ENCODE results near the gene FUT6.
A peak's percentile ranks its signal among the peaks of the same experiment; 100 is the strongest.
"Not testable (repeated sequence)": the region's sequence is repeated elsewhere in the genome, so short reads cannot be mapped to it uniquely, and the experiment has no call there.

Gene FUT6, protein sequence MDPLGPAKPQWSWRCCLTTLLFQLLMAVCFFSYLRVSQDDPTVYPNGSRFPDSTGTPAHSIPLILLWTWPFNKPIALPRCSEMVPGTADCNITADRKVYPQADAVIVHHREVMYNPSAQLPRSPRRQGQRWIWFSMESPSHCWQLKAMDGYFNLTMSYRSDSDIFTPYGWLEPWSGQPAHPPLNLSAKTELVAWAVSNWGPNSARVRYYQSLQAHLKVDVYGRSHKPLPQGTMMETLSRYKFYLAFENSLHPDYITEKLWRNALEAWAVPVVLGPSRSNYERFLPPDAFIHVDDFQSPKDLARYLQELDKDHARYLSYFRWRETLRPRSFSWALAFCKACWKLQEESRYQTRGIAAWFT

DNA sequence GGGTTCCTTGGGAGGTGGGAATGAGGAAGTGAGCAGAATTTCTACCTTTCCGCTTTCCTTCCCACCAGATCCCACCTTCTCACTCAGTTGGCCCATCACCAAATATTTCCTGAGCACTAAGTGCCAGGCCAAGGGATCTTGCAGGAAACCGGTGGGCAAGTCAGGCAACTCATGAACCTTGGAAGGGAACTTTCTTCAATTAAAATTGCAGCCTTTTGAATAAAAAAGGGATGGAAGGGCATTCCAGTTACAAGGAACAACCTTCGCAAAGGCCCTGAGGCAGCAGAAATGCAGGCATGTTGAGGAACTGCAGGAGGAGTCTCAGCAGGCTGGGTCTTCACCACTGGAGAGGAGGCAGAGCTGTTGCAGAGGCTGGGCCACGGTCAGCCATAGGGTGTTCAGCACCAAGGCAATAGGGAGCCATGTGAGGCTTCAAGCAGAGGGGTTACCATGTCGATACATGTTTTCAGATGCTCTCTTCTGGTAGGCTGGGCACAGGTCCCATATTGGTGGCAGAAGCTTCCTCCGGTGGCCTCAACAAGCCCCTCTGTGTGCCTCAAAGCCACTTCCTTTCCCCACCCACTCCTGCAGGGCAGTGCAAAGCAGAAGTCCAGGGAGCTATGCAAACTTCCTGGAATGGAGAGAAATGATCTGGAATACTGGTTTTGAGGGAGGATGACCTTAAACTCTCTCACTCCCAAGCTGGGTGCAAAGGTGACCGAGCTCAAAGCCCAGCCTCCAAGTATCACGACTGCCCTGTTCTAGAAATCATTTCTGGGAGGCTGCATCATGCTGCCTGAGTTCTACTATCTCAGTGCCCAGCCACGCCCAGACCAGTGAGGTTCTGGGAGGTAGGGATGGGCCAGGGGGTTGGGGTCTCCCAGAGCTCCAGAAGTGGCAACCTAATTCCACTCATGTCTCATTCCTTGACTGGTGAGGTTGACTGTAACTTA lies at the start of gene FUT6:
TSS of gene FUT6 (minus strand) at position 638 of the 953 bp plus-strand sequence. CDS start 7,135 bp downstream, outside the sequence.
- no peak for DNase-seq (ENCODE audit: low read depth in 2 of 2)

GRCh38 chr19:5884065-5884811 lies 44.7 kb upstream of the FUT6 start:
- not testable (repeated sequence) for DNase-seq (ENCODE audit: low read depth in 2 of 2)

DNA sequence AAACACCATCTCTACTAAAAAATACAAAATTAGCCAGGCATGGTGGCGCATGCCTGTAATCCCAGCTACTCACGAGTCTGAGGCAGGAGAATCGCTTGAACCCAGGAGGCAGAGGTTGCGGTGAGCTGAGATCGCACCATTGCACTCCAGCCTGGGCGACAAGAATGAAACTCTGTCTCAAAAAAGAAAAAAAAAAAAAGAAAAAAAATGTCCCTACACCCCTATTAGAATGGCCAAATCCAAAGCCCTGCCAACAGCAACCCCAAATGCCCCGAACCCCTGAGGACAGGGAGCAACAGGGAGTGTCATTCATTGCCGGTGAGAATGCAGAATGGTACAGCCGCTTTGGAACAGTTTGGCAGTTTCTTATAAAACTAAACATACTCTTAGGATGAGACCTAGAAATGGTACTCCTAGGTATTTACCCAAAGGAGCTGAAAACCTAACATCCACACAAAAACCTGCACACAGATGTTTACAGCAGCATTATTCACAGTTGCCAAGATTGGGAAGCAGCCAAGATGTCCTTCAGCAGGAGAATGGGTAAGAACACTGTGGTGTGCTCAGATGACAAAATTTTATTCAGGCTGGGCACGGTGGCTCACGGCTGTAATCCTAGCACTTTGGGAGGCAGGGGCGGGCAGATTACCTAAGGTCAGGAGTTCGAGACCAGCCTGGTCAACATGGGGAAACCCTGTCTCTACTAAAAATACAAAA lies 43.8 kb upstream of the FUT6 start:
- not testable (repeated sequence) for DNase-seq (ENCODE audit: low read depth in 2 of 2)

- no peak for DNase-seq (ENCODE audit: low read depth in 2 of 2)
Measured at GRCh38 chr19:5882421-5882968, 43.0 kb upstream of the FUT6 start.

DNA sequence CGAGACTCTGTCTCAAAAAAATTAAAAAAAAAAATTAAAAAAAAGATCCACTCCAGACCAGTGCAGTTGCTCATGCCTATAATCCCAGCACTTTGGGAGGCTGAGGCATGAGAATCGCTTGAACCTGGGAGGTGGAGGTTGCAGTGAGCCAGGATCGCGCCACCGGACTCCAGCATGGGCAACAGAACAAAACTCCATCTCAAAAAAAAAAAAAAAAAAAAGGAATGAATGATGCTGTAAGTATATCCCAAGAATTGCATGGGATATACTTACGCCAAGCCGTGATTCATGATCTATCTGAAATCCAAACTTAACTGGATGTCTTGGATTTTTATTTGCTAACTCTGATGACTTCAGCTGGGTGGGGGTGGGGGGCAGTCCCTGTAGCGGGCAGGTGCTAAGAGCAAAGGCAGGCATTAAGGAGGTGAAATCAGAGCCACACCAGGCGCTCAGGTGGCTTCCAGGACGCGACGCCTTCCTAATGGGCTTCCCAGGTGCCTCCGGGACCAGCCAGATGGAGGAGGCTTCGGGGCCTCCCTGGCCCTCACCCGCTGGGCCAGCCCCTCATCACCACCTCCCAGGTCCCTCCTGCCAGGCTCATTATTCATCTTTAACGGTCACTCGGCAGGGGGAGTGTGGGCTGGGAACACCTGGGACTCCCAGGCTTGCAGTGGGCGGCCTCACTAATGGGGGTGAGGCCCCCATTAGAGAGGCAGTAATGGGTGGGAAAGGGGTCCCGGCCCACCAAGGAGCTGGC lies 42.2 kb upstream of the FUT6 start:
- DNase-seq (ENCODE audit: low read depth in 2 of 2), result no peak

DNA sequence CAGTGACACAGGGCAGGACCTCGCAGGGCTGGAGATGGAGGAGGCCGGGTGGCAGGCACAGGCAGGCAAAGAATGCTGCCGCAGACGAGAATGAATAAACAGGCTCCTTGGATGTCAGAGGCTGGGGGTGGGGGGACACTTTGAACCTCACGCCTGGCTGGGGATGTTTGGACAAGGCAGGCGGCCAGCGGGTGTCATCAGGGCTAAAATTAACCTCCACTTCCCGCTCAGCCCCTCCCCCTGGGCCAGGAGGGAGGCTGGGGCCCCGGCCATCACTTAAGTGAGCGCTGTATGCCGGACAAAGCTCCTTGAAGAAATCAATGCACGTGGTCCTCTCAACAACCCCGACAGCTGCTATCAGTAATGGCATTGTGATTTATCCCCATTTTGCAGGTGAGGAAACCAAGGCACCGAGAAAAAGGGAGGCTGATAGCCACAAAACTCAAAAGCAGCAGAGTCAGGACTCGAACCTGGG lies 41.1 kb upstream of the FUT6 start:
- no peak for DNase-seq (ENCODE audit: low read depth in 2 of 2)

DNA sequence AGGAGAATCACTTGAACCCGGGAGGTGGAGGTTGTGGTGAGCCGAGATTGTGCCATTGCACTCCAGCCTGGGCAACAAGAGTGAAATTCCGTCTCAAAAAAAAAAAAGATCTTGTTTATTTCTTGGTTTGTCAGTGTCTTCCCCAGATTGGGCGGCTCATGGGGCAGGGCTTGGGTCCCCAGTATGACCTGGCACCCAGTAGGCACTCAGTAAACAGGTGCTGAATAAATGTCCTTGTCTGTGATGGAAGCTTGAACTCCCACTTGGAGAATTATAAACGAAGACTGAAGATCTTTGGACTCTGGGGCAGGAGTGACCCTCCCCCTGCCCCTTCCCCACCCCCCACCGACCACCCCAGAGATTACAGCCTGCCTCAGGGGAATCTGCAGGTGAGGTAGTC lies 40.7 kb upstream of the FUT6 start:
- no peak for DNase-seq (ENCODE audit: low read depth in 2 of 2)

DNA sequence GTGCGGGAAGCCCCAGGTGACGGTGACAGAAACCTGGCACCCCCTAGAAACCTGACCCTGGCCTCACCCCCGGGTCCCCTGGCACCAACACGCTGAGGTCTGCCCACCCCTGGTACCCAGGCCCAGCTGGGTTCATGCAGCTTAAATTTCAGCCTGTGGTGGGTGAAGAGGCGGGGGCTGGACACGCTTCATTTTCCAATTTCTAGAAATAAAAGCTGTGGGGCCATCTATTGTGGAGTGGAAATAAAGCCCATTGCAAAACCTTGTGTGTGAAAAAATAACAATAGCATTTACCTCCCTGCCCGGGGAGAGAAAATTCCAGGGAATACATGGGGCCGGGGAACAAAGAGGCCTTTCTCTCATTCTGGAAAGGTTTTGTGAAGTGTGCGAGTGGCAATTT lies 38.4 kb upstream of the FUT6 start:
- DNase-seq (ENCODE audit: low read depth in 2 of 2), result no peak

DNA sequence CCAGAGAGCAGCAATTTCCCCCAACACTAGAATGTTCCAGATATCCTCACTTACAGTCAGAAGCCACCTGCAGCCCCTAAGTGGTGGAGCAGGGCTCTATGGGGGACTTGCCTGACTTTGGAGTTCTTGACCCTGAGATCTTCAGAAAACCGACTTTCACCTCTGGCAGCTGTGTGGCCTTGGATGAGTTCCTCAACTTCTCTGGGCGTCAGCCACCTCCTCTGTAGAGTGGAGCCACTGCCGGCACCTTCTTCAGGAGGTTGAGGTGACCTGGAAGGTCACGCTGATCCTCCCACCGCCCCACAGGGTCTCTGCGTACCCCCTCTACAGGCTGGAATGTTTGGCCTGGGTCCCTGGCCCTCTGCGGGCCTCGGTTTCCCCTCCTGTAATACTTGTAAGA lies 37.9 kb upstream of the FUT6 start:
- DNase-seq (ENCODE audit: low read depth in 2 of 2), result no peak

GRCh38 chr19:5874496-5874895 lies 35.0 kb upstream of the FUT6 start:
- DNase-seq (ENCODE audit: low read depth in 2 of 2), result not testable (repeated sequence)

GRCh38 chr19:5873617-5874199 lies 34.2 kb upstream of the FUT6 start:
- DNase-seq (ENCODE audit: low read depth in 2 of 2), result no peak

DNA sequence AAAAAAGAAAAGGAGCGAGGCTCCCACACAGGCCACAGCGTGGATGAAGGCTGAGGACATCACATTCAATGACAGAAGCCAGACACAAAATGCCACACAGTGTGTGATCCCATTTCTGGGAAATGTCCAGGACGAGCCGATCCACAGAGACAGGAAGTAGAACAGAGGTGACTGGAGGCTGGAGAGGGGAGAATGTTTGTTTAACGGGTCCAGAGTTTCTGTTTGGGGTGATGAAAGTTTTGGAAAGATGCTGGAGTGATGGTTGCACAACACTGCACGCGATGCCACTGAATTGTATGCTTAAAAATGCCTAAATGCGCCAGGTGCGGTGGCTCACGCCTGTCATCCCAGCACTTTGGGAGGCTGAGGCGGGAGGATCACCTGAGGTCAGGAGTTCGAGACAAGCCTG lies 31.5 kb upstream of the FUT6 start:
- no peak for DNase-seq (ENCODE audit: low read depth in 2 of 2)

- no peak for DNase-seq (ENCODE audit: low read depth in 2 of 2)
Measured at GRCh38 chr19:5867201-5868136, 28.0 kb upstream of the FUT6 start.

DNA sequence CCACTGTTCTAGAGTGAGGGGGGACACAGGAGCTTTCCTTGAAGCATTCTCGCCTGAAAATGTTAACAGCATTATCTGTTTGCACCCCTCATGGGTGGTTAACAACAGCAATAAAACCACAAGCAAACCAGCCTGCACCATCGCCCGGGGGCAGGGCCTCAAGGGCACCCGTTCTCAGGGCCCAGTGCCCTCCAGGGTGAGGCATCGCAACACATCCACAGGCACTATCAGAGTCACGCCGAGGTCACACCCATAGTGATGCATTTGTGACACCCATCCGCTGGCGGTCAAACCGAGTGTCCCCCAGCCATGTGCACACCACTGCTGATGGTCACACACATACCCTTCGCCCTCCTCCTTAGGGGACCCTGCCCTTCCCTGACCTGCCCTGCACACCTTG lies 26.3 kb upstream of the FUT6 start:
- peak in 1 of 2 donors; percentile 9 for DNase-seq (ENCODE audit: low read depth in 2 of 2)

DNA sequence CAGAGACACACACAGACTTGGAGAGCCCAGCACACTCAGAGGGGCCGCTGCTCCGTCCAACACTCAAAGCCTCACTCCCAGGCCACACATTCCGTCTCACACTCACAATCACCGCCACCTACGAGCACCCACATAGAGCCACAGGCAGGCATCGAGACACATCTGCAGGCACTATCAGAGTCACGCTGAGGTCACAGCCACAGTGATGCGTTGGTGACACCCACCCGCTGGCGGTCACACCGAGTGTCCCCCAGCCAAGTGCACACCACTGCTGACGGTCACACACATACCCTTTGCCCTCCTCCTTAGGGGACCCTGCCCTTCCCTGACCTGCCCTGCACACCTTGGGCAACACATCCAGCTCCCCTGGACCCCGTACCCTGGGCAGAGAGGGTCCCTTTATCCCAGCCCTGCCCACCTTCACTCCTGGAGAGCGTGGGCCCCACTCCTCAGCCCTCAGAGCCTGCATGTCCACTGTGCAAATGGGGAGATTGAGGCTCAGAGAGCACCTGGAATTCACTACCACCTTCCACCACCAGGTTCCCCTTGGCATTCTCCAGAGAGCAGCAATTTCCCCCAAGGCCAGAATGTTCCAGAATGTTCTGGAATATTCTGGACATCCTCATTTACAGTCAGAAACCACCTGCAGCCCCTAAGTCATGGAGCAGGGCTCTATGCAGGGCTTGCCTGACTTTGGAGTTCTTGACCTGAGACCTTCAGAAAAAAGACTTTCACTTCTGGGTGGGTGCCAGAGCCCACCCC lies 25.4 kb upstream of the FUT6 start:
- DNase-seq (ENCODE audit: low read depth in 2 of 2), result no peak

DNA sequence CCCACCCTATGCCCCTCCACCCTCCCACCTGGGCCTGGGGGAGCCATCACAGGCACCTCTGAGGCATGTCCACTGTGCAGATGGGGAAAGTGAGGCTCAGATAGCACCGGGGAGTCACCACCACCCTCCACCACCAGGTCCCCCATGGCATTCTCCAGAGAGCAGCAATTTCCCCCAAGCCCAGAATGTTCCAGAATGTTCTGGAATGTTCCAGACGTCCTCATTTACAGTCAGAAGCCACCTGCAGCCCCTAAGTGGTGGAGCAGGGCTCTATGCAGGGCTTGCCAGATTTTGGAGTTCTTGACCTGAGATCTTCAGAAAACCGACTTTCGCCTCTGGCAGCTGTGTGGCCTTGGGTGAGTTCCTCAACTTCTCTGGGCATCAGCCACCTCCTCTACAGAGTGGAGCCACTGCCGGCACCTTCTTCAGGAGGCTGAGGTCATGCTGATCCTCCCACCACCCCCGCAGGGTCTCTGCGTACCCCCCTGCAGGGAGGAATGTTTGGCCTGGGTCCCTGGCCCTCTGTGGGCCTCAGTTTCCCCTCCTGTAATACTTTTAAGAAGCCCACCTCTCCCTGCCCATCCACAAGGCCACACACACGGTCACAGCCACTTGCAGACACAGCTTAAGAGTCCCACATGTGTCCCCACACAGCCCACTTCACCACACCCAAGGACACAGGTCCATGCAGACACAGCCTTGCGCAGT lies 24.7 kb upstream of the FUT6 start:
- no peak for DNase-seq (ENCODE audit: low read depth in 2 of 2)

DNA sequence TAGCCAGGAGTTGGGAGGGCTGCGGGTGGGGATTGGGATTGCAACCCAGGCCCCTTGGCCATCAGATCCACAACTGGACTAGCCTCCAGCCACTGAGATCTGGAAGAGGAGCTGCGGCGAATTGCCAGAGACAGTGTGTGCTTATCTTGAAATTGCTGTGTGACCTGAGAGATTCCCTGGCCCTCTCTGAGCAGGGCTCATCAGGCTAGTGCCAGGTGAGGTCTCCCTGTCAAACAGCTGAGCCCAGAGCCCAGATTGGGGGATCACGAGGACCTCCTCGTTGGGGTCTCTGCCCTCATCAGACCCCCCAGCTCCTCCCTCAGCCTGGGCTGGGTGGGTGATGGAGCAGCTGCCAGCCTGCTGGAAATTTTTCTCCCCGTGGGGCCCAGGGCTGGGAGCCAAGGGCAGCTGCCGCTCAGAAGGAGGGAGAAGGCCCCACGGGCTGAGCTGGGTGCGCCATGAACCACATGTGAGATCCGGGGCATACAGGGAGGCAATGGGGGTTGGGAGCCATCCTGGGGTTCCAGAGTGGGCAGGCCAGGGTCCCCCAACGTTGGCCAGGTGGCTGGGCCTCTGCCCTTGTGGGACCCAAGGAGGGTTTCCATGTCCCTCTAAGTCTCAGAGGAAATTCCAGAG lies 23.6 kb upstream of the FUT6 start:
- DNase-seq (ENCODE audit: low read depth in 2 of 2), result no peak
